Measurements from ENCODE around the gene TMBIM1. TPM values are rescaled to one million over a fixed set of nuclear protein-coding genes. Genes with fewer than 3 reads are reported as not detected.
A peak's percentile ranks its signal among the peaks of the same experiment; 100 is the strongest.

TMBIM1 gene
- total and polyA plus RNA-seq, 9 of the 15 experiments (the other 6 are each of a cell fraction or from before 2014, with no cell fraction given) = 14.2 to 105 (median 47.0) TPM

- TF ChIP-seq NCOA2 (IDR thresholded peaks at IDR 0.05; ENCODE audit: partially characterized antibody in 2 of 2) (no peak), CSDE1 (IDR thresholded peaks at IDR 0.05) (no peak), TRIM25 (IDR thresholded peaks at IDR 0.05; ENCODE audit: borderline replicate concordance) (no peak), ZNF232 (CRISPR knock-in tag; IDR thresholded peaks at IDR 0.05) (no peak), CREB3 (tag; conservative IDR thresholded peaks at IDR 0.05; ENCODE audit: low read depth) (no peak), SMAD3 (CRISPR knock-in tag; conservative IDR thresholded peaks at IDR 0.05) (0 out of 2 replicates have a peak, but pooled peaks have one; percentile 43), C11orf30 (IDR thresholded peaks at IDR 0.05; ENCODE audit: low read depth) (peak; percentile 82), DEAF1 (CRISPR knock-in tag; IDR thresholded peaks at IDR 0.05) (no peak), TARDBP (IDR thresholded peaks at IDR 0.05) (no peak), PTTG1 (tag; IDR thresholded peaks at IDR 0.05; ENCODE audit: low read depth) (no peak), EZH2 (IDR thresholded peaks at IDR 0.05; ENCODE audit: borderline replicate concordance, low read depth, low read length) (no peak), CTCF (IDR thresholded peaks at IDR 0.05 in 2 of 3, conservative IDR thresholded peaks at IDR 0.05 in 1 of 3; ENCODE audit: insufficient read depth in 2 of 3, low read depth in 1 of 3, low read length in 3 of 3) (peak in 2 of 3 experiments; percentile 25 to 37; a peak in 3 of 6 replicates), ZNF280B (CRISPR knock-in tag; IDR thresholded peaks at IDR 0.05) (no peak), JUNB (CRISPR knock-in tag; conservative IDR thresholded peaks at IDR 0.05) (no peak), PHF21A (IDR thresholded peaks at IDR 0.05; ENCODE audit: borderline replicate concordance, low read depth) (no peak), SMAD4 (CRISPR knock-in tag; conservative IDR thresholded peaks at IDR 0.05) (no peak), NFE2L1 (tag; IDR thresholded peaks at IDR 0.05; ENCODE audit: borderline replicate concordance, low read depth) (no peak), SREBF1 (IDR thresholded peaks at IDR 0.05; ENCODE audit: borderline replicate concordance, low read depth, low read length) (no peak; the same call in 1 of the 2 replicates), SAP30 (IDR thresholded peaks at IDR 0.05; ENCODE audit: borderline replicate concordance, insufficient read depth, low read depth, low read length, poor library complexity, severe bottlenecking) (peak; percentile 49)
Observed at GRCh38 chr2:218269900-218270720, 22.2 kb downstream of the TMBIM1 start, which contains the start of the genes AAMP and PNKD (continued).
